HG03558 (cell line): ENCODE results near the gene PPFIBP1.
"Not testable (repeated sequence)": the region's sequence is repeated elsewhere in the genome, so short reads cannot be mapped to it uniquely, and the experiment has no call there.

ENCODE experiments used
- ATAC-seq: cut with Tn5 transposase; IDR thresholded peaks from one replicate; pipeline ENCODE4 v1.9.1; 2021; ENCODE audit warnings: moderate number of reproducible peaks; ENCODE audit not compliant: unreplicated experiment; ENCODE audit errors: extremely low read depth

Gene PPFIBP1

GRCh38 chr12:27555925-27556778 is 32.1 kb downstream of the PPFIBP1 start:
- no peak for ATAC-seq

- no peak for ATAC-seq
Measured at GRCh38 chr12:27560126-27560525, 36.1 kb downstream of the PPFIBP1 start.

- ATAC-seq = no peak
Measured at GRCh38 chr12:27561535-27562350, 37.7 kb downstream of the PPFIBP1 start.

GRCh38 chr12:27564612-27565213 is 40.7 kb downstream of the PPFIBP1 start:
- ATAC-seq = no peak

- ATAC-seq = no peak
Measured at GRCh38 chr12:27566159-27566558, 42.2 kb downstream of the PPFIBP1 start.

- no peak for ATAC-seq
Measured at GRCh38 chr12:27566626-27567025, 42.6 kb downstream of the PPFIBP1 start.

GRCh38 chr12:27571463-27571862 is 47.5 kb downstream of the PPFIBP1 start:
- no peak for ATAC-seq

- ATAC-seq = no peak
Measured at GRCh38 chr12:27572486-27573255, 48.7 kb downstream of the PPFIBP1 start.

GRCh38 chr12:27573972-27574371 is 50.0 kb downstream of the PPFIBP1 start:
- ATAC-seq = no peak

- no peak for ATAC-seq
Measured at GRCh38 chr12:27575090-27575761, 51.2 kb downstream of the PPFIBP1 start.

- no peak for ATAC-seq
Measured at GRCh38 chr12:27575762-27576118, 51.7 kb downstream of the PPFIBP1 start.

- ATAC-seq = no peak
Measured at GRCh38 chr12:27576667-27577347, 52.8 kb downstream of the PPFIBP1 start.

- ATAC-seq = no peak
Measured at GRCh38 chr12:27577688-27578087, 53.7 kb downstream of the PPFIBP1 start.

GRCh38 chr12:27578689-27579372 is 54.8 kb downstream of the PPFIBP1 start:
- ATAC-seq = no peak

GRCh38 chr12:27580561-27581330 is 56.7 kb downstream of the PPFIBP1 start:
- no peak for ATAC-seq

- not testable (repeated sequence) for ATAC-seq
Measured at GRCh38 chr12:27581331-27581671, 57.3 kb downstream of the PPFIBP1 start.

- not testable (repeated sequence) for ATAC-seq
Measured at GRCh38 chr12:27581833-27582232, 57.8 kb downstream of the PPFIBP1 start.

GRCh38 chr12:27582445-27582844 is 58.4 kb downstream of the PPFIBP1 start:
- not testable (repeated sequence) for ATAC-seq
